GM18907 (cell line): ENCODE measurements around the gene FBXO24.
"Not testable (repeated sequence)": the region's sequence is repeated elsewhere in the genome, so short reads cannot be mapped to it uniquely, and the experiment has no call there.

Source experiments
- ATAC-seq: cut with Tn5 transposase; IDR thresholded peaks from one replicate; pipeline ENCODE4 v1.9.1; 2021; ENCODE audit warnings: mild to moderate bottlenecking, moderate library complexity; ENCODE audit not compliant: unreplicated experiment

FBXO24 gene

DNA sequence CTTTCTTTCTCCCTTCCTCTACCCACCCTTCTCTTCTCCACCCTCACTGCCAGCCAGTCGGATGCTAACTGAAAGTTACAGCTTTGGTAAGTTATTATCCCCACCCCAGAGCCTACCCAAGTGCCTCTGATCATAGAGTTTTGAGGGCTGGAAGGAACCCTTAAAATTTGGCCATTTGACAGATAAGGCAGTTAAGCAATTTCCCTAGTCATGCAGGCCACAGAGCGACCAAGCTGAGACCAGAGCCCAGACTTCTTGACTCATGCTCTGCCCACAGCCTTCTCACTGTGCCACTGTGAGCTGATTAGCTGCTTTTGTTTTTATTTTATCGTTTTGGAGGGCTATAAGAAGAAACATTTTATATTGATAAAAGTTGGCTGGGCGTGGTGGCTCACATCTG, 29.6 kb upstream of the FBXO24 start:
- ATAC-seq = no peak

DNA sequence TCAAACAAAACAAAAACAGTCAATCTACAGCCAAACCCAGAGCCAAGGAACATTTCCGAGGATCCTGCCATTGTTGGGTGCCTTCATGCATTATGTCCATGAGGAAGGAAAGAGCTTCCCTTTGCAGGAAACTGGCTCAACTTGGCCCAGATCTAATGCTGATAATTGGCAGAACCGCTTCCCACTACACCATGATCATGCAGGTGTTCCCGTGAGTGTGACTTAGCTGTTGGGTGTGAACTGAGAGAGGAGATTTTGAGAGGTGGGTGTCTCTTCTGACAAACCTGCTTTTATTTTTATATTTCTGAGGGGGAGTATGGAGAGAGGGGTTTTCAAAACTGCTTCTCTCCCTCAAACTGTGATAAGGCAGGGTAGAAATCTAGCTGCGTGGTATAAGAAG, 27.0 kb upstream of the FBXO24 start:
- ATAC-seq = no peak

DNA sequence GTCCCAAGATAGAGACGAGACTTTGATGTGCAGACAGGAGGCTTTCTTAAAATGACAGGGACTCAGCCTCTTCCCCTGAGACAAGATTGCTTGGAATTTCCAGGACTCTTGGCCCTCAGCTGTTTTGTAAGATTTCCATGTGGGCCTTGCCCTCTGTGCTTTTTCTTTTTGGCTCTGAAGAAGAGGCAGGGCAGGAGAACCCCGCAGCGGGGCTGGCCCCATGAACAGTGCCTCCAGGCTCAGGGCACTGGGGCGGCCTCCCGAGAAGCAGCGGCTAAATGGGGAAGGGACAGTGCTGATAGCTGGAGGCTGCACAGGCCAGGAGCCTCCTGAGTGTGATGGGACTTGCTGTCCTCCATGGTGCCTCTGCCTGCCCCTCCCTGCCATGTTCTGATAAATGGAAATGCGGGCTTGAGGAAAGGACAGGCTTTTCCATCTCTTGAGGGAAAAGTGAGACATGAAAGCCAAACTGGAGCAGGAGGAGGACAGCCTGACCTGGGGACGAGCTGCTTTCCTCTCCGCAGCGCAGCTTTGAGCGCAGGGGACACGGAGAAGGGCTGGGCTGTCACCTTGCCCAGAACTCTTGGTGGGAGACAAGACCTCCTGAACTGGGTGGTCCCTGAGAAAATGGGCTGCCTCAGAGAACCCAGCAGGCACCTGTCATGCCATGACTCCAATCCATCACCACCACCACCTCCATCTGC, 24.5 kb upstream of the FBXO24 start:
- ATAC-seq = no peak

DNA sequence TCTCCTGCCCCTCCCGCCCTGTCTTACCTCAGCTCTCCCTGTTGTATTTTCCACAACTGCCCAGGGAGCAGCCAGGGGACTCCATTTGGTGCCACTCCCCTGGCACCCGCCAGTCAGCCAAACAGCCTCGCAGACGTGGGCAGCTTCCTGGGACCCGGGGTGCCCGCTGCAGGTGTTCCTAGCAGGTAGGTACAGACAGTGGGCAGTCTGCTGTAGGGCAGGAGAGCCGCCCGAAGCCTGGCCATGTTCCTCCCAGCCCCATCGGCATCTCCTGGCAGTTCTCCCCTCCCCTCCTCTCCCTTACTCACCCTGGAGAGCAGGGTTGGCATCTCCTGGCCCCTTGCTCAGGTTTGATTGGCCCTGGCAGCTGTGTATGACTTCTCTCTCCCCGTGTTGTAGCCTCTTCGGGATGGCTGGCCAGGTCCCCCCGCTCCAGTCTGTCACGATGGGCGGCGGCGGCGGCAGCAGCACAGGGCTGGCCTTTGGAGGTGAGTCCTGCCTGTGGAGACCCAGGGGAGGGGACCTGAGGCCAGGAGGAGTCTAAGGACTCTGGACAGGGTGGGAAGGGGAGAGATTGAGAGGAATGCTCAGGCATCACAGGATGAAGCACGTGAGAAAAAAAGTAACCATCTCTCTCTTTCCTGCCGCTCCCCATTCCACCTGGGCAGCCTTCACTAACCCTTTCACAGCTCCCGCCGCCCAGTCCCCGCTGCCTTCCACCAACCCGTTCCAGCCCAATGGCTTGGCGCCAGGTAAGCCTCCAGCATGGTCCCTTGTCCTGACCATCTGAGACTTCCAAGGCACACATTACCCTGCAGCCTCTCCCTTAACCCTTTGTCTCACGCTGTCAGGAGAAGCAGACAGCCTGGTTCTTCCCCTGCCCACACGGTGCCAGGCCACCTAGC, 23.7 kb upstream of the FBXO24 start:
- no peak for ATAC-seq

DNA sequence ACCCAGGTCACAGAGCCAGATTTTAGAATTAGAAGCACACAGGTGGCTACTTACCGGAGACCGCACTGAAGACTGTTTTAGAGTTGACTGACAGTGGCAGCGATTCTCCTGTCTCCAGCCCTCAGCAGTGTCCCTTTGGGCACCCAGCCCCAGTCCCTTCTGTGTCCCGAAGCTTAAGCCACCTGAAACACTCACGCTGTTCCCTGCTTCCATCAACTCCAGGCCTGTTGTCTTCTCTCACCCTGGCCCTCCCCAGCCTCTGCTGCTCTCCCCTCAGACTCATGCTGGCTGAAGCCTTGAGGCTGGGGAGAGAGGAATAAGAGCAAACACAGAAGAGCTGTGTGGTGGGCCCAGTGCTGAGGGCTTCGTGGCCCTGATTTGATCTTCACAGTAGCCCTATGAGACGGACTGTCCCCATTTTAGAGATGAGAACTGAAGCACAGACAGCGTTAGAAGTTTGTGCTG, 23.0 kb upstream of the FBXO24 start:
- ATAC-seq = no peak

DNA sequence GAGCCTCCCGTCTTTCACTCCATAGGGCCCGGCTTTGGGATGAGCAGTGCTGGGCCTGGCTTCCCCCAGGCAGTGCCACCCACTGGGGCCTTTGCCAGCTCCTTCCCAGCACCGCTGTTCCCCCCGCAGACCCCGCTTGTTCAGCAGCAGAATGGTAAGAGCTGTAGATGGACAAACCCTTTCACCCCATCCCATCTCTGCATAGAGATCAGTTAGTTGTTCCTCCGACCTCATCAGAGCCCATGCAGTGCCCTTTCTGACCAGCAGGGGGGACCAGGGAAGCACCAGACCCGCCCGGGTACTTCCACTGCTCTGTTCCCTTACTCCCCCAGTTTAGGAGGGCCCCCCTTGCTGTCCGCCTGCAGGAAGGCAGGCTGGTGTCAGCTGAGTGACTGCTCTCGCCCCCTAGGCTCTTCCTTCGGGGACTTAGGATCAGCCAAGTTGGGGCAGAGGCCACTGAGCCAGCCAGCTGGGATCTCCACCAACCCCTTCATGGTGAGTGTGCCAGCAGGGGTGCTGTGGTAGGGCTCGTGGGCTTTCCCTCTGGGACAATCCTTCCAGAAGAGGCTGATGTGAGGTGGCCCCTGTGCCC, 22.2 kb upstream of the FBXO24 start:
- ATAC-seq = no peak

DNA sequence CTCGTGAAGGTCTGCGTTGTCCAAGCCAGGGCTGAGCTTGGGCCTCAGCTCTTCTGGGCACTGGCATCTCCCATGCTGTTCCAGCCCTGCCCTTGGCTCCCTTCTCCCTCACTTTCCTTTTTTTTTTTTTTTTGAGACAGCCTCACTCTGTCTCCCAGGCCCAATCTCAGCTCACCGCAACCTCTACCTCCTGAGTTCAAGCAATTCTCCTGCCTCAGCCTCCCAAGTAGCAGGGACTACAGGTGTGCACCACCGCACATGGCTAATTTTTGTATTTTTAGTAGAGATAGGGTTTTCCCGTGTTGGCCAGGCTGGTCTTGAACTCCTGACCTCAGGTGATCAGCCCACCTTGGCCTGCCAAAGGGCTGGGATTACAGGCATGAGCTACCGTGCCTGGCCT, 21.7 kb upstream of the FBXO24 start:
- ATAC-seq = not testable (repeated sequence)

- no peak for ATAC-seq
These were observed 21.0 kb upstream of the FBXO24 start for GRCh38 chr7:100565133-100565571.

- ATAC-seq = no peak
These were observed 20.1 kb upstream of the FBXO24 start for GRCh38 chr7:100566018-100566531.

DNA sequence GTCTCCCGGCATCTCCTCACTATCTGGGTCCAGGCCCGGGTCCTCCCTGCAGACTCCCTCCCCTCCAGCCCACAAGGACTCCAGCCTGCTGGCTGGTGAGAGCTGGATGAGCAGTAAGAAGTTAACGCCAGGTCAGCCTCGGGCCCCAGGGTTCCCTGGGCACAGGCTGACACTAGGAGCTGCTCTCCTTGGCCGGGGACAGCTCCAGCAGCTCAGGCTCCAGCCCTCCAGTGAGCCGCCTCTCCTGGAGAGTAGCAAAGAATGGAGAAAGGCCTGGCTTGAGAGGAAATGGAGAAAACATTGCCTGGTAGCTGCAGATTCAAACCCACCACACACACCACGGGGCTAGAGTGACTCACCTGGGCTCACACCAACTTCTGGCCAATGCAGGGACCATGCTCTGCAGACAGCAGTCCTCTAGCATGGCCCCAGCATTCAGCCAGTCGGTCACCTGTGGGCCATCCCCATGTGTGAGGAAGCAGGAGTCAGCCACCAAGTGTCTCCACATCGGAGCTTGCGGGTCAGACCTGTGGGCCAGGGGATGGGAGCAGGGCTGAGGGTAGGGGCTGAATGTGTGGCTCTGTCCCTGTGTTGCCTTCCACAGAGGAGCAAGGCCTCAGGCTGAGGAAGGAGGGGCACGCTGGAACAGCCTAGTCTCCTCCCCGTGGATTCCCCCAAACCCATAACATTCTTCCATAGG, 18.9 kb upstream of the FBXO24 start:
- no peak for ATAC-seq

- ATAC-seq = no peak
These were observed 18.4 kb upstream of the FBXO24 start for GRCh38 chr7:100567751-100568175.

GRCh38 chr7:100568176-100568895, 17.8 kb upstream of the FBXO24 start:
- ATAC-seq = no peak

- no peak for ATAC-seq
These were observed 17.0 kb upstream of the FBXO24 start for GRCh38 chr7:100568896-100569844.

- no peak for ATAC-seq
These were observed 14.9 kb upstream of the FBXO24 start for GRCh38 chr7:100570954-100571828.

DNA sequence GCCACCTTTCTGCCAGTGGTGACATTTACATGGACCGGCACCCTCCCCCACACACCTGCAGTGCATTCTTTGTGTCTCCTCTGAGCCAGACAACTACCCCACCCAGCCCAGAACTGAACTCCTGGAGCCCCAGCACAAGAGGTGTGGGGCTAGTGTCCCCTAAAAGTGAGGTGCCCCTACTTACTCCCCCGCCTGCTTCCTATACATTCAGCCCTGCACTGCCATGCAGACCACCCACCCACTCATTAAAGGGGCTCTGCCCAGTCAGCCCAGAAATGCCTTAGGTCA, 14.4 kb upstream of the FBXO24 start:
- no peak for ATAC-seq

GRCh38 chr7:100572281-100572948, 13.7 kb upstream of the FBXO24 start:
- ATAC-seq = no peak

DNA sequence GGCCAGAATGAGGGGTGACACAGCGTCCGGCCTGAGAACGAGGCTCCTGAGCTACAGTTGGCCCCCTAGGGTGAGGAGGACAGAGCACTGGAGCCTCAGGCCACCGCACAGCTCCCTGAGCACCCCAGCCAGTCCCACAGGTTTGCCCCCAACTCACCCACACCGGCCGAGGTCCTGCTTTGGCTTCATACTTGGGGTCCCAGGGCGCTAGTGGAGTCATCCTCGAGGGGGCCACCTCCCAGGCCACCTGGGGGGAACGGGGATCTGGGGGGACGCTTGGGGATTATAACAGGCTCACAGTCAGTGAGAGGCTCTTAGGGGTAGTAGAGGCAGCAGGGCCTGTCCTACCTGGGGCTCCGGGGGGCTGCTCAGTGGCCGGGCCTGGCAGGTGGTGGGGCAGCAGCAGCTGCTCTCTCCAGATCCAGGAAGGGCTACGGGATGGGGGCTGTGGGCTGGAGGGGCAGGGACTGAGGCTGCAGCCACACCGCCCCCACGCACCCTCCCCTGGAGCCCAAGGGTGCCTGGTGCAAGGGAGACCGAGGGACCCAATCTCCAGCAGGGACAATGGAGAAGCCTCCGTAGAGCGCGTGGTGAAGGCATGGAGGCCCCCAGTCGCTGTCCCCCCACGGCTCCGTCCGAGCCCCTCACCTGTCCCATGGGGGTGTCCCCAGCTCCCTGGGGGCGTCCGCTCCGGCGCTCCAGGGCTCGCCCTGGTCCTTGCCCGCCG, 13.0 kb upstream of the FBXO24 start:
- ATAC-seq = no peak
